ENCODE measurements around the gene MRPL3. TPM values are rescaled to one million over a fixed set of nuclear protein-coding genes. Genes with fewer than 3 reads are reported as not detected.

MRPL3 gene
- 51.3 TPM for total RNA-seq (2013)
- polyA plus RNA-seq, result 10 to 100 TPM; 20.9 to 66.3 (median 62.9) TPM
- polyA minus RNA-seq, result 23.3 and 34.3 TPM in 2 replicates
- 3.9 to 27.1 (median 19.5) reads per million in 11 experiments for total RNA-seq

DNA sequence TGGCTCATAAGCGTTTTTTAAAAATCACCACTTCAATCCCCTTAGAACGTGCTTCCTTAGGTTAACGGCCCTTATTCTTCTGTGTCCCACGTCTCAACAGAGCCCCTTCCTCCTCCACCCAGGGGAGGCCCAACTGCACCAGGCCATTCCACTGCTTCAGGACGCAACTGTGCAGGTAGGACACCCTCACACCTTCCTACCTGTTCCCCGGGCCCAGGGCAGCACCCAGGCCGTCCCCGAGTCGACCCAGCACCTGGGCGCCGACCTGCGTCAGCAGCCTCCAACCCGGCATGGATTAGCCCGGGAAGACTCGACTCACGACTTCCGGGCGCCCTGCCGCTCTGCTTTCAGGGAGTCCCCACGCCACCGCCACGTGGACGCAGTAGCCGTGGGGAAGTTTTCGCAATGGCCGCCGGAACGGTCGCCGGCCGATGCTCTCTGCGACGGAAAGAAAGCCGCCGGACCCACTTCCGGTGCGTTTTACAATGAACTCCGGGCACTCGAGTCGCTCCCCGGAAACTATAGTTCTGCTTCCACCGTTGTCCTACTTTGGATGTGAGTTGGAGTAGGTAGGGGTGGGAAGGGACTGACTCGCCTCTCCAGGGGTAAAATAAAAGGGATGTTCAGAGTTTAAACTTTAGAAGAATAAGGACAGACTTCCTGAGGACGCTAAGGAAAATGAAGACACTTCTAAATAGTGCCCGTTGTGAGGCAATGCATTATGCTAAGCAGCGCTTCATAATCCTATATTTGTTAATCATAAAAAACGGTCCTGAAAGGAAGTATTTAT lies at the start of gene MRPL3:
Gene MRPL3 (minus strand): TSS at position 442 of the 790 bp plus-strand sequence. CDS start 150 bp downstream, at position 292.
- 0% methylated on average over 42 of the region's 47 CpGs for WGBS (ENCODE audit: insufficient coverage)
- Histone ChIP-seq H3K4me1 (ENCODE audit: control insufficient read depth in 1 of 2, insufficient read depth in 2 of 2, low read length in 2 of 2) (peaks cover 32 to 44% of the 10 kb centered on the region in 2 donors), H3K9me3 (replicated peaks in 1 of 2; ENCODE audit: control insufficient read depth in 1 of 2, insufficient read depth in 1 of 2, low read length in 2 of 2) (no peaks in the 10 kb centered on the region), H4K20me1 (ENCODE audit: insufficient read depth, low read length) (no peaks in the 10 kb centered on the region), H2AFZ (ENCODE audit: insufficient read depth, low read depth, low read length, poor library complexity, severe bottlenecking) (peak within 1 kb of the TSS; percentile 97), H3K4me2 (replicated peaks; ENCODE audit: extremely low read depth, low read length, poor library complexity, severe bottlenecking) (peak within 1 kb of the TSS; percentile 92), H3K9ac (ENCODE audit: insufficient read depth, low read length, poor library complexity, severe bottlenecking) (peak within 1 kb of the TSS; percentile 83), H3K36me3 (replicated peaks in 1 of 2; ENCODE audit: control insufficient read depth in 1 of 2, insufficient read depth in 2 of 2, low read length in 2 of 2) (peaks cover 26 to 28% of the 10 kb centered on the region in 2 donors), H3K79me2 (ENCODE audit: insufficient read depth, low read length) (peaks cover 28% of the 10 kb centered on the region), H3K27ac (ENCODE audit: low read depth in 1 of 2, low read length in 2 of 2) (peak within 1 kb of the TSS; percentile 71 to 87), H3K4me3 (replicated peaks in 1 of 3; ENCODE audit: low read depth in 2 of 3, low read length in 3 of 3) (peak within 1 kb of the TSS; percentile 67 to 96 (median 91)), H3K27me3 (ENCODE audit: control insufficient read depth in 2 of 2, insufficient read depth in 2 of 2, low read length in 2 of 2) (peaks cover 0 to 2% of the 10 kb centered on the region in 2 donors)
- Mint-ChIP-seq H3K36me3 (peaks cover 23 to 29% of the 10 kb centered on the region in 2 donors), H3K4me1 (peaks cover 45% of the 10 kb centered on the region), H3K27me3 (ENCODE audit: low read depth in 3 of 3) (no peaks in the 10 kb centered on the region), H3K27ac (peak within 1 kb of the TSS; percentile 89 to 96 (median 92)), H3K9me3 (peaks cover 0 to 6% (median 0%) of the 10 kb centered on the region in 7 donors), H3K4me3 (peak within 1 kb of the TSS; percentile 96)
- TF ChIP-seq, protein P1, sequence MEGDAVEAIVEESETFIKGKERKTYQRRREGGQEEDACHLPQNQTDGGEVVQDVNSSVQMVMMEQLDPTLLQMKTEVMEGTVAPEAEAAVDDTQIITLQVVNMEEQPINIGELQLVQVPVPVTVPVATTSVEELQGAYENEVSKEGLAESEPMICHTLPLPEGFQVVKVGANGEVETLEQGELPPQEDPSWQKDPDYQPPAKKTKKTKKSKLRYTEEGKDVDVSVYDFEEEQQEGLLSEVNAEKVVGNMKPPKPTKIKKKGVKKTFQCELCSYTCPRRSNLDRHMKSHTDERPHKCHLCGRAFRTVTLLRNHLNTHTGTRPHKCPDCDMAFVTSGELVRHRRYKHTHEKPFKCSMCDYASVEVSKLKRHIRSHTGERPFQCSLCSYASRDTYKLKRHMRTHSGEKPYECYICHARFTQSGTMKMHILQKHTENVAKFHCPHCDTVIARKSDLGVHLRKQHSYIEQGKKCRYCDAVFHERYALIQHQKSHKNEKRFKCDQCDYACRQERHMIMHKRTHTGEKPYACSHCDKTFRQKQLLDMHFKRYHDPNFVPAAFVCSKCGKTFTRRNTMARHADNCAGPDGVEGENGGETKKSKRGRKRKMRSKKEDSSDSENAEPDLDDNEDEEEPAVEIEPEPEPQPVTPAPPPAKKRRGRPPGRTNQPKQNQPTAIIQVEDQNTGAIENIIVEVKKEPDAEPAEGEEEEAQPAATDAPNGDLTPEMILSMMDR (IDR thresholded peaks at IDR 0.05), result no peak
- peak; percentile 88 to 91 (median 90) for DNase-seq
- intact Hi-C loops (cut with micrococcal nuclease), result no loop called here

DNA sequence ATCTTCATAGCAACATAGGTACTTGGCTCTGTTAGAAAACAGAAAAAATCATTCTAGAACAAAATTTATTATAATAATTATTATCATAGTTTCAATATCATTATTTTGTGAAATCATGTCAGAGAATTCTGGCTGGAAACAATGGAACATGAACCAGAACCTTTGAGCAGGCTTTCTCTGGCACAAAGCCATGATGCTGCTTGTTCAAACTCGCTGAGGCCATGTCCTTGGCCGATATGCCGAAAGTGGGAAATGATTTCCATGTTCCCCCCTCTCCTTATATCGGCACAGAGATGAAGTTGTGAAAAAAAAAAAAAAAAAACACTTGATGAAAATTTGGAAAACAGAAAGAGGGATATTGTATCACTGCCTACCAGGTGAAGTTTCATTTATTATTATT lies 49.0 kb upstream of the MRPL3 start:
- H3K4me1 Mint-ChIP-seq, result no peaks in the 10 kb centered on the region
- DNase-seq, result no peak
- Histone ChIP-seq H4K20me1 (ENCODE audit: insufficient read depth, low read length) (no peaks in the 10 kb centered on the region), H3K36me3 (replicated peaks in 1 of 2; ENCODE audit: control insufficient read depth in 1 of 2, insufficient read depth in 2 of 2, low read length in 2 of 2) (no peaks in the 10 kb centered on the region), H3K79me2 (ENCODE audit: insufficient read depth, low read length) (no peaks in the 10 kb centered on the region), H3K27me3 (ENCODE audit: control insufficient read depth in 2 of 2, insufficient read depth in 2 of 2, low read length in 2 of 2) (no peaks in the 10 kb centered on the region), H3K9me3 (replicated peaks in 1 of 2; ENCODE audit: control insufficient read depth in 1 of 2, insufficient read depth in 1 of 2, low read length in 2 of 2) (no peaks in the 10 kb centered on the region), H3K9ac (ENCODE audit: insufficient read depth, low read length, poor library complexity, severe bottlenecking) (no peak overlapping the region), H3K4me3 (replicated peaks in 1 of 3; ENCODE audit: low read depth in 2 of 3, low read length in 3 of 3) (no peak overlapping the region), H2AFZ (ENCODE audit: insufficient read depth, low read depth, low read length, poor library complexity, severe bottlenecking) (no peak overlapping the region), H3K4me1 (ENCODE audit: control insufficient read depth in 1 of 2, insufficient read depth in 2 of 2, low read length in 2 of 2) (no peaks in the 10 kb centered on the region), H3K27ac (ENCODE audit: low read depth in 1 of 2, low read length in 2 of 2) (no peak overlapping the region), H3K4me2 (replicated peaks; ENCODE audit: extremely low read depth, low read length, poor library complexity, severe bottlenecking) (no peak overlapping the region)
- TF ChIP-seq, protein P1 (IDR thresholded peaks at IDR 0.05), result no peak
- H3K9me3 Mint-ChIP-seq, result peaks cover 0 to 2% (median 0%) of the 10 kb centered on the region in 7 donors
- peaks cover 2 to 4% (median 4%) of the 10 kb centered on the region in 3 donors for H3K27me3 Mint-ChIP-seq (ENCODE audit: low read depth in 3 of 3)
- no peaks in the 10 kb centered on the region for H3K36me3 Mint-ChIP-seq
- no peak overlapping the region for H3K4me3 Mint-ChIP-seq
- no peak overlapping the region for H3K27ac Mint-ChIP-seq
- intact Hi-C loops (cut with micrococcal nuclease), result no loop called here
- WGBS (ENCODE audit: insufficient coverage), result no CpG with 5 or more reads among the region's 4 CpGs

Data from CD14-positive monocyte (primary cell).